Gastroesophageal sphincter (tissue), 4 donors: ENCODE measurements around the gene CDCA7. TPM values are rescaled to one million over a fixed set of nuclear protein-coding genes. Genes with fewer than 3 reads are reported as not detected.
"Not testable (repeated sequence)": the region's sequence is repeated elsewhere in the genome, so short reads cannot be mapped to it uniquely, and the experiment has no call there.

ENCODE experiments used
- ATAC-seq: fragments of 150-250 bp; one replicate; pipeline ENCODE4 v1.9.1; 2016; ENCODE audit warnings: mild to moderate bottlenecking, moderate library complexity
- H3K27ac ChIP-seq, 4 donors: fragments of 200-600 bp; sonication (generic) in 3 of 4; 1 replicate in 3 of 4; 2 replicates in 1 of 4; pipeline ENCODE4 v1.5.1; 2016 to 2019
- H3K27me3 ChIP-seq: fragments of 200-600 bp; sonication (generic); one replicate; pipeline ENCODE4 v1.5.1; 2019
- H3K36me3 ChIP-seq, 2 donors: fragments of 200-600 bp; sonication (generic); one replicate each; pipeline ENCODE4 v1.5.1; 2019; ENCODE audit warnings: control low read depth in 1 of 2
- H3K4me1 ChIP-seq, 3 donors: fragments of 200-600 bp; sonication (generic); 1 replicate in 2 of 3; 2 replicates in 1 of 3; pipeline ENCODE4 v1.5.1; 2016 to 2019; ENCODE audit warnings: control low read depth in 2 of 3
- H3K4me3 ChIP-seq, 2 donors: fragments of 200-600 bp; sonication (generic); one replicate each; pipeline ENCODE4 v1.5.1; 2019; ENCODE audit warnings: mild to moderate bottlenecking in 1 of 2, moderate library complexity in 1 of 2
- H3K9me3 ChIP-seq, 3 donors: fragments of 200-600 bp; sonication (generic); one replicate each; pipeline ENCODE4 v1.5.1; 2017 to 2019; ENCODE audit warnings: control low read depth in 2 of 3
- EP300 ChIP-seq: sonication (generic); formaldehyde crosslinking; IDR thresholded peaks from one replicate; pipeline ENCODE4 v1.6.1; 2017; ENCODE audit warnings: antibody characterized with exemption, mild to moderate bottlenecking
- POLR2A ChIP-seq, 2 donors: fragments of 450-650 bp; IDR thresholded peaks; one replicate each; pipeline ENCODE4 v1.6.1; 2017; ENCODE audit warnings: antibody characterized with exemption in 2 of 2, mild to moderate bottlenecking in 2 of 2, moderate library complexity in 1 of 2
- POLR2AphosphoS5 ChIP-seq: sonication (generic); formaldehyde crosslinking; IDR thresholded peaks from one replicate; pipeline ENCODE4 v1.6.1; 2017; ENCODE audit warnings: antibody characterized with exemption
- WGBS, 2 donors: methylation state at CpG; one replicate each; pipeline ENCODE4 v1.1.5; 2018; ENCODE audit warnings: low coverage in 1 of 2; 5-methylcytosine and 5-hydroxymethylcytosine counted together
- total RNA-seq, 4 donors: library from RNA; depleted of rRNA; stranded (reverse); fragments of >200 nt; gene quantifications; one replicate each; pipeline ENCODE4 v1.1.0, GENCODE V29; 2016
- TF ChIP-seq, protein P1 (sequence below), 4 experiments: fragments of 200-600 bp in 2 of 4; fragments of 450-650 bp in 2 of 4; sonication (generic) in 1 of 4; IDR thresholded peaks; one replicate each; pipeline ENCODE4 v1.5.1; 2017 to 2019; ENCODE audit warnings: antibody characterized with exemption in 4 of 4, mild to moderate bottlenecking in 2 of 4, moderate library complexity in 2 of 4

CDCA7 gene
- total RNA-seq, 4 donors from 2014 or later: 1.5 to 5.2 (median 4.0) TPM

DNA sequence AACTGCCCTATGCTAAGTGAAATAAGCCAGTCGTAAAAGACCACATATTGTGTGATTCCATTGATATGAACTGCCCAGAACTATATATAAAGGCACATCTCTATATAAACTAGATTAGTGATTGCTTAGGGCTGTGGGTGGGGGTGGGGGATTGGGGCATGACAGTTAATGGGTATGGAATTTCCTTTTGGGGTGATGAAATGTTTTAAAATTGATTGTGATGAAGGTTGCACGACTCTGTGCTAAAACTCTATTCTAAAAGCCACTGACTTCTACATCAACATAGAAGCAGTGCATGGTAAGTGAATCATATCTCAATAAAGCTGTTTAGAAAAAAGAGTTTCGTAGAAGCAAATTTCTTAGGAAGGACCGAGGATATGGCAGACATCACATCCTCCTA lies 53.0 kb downstream of the CDCA7 start:
- peaks cover 44% of the 10 kb centered on the region for H3K27me3 ChIP-seq
- ATAC-seq: no peak
- WGBS, 2 donors: 72 to 82% methylated on average over 3 to 4 of the region's 4 CpGs
- peaks cover 0 to 3% (median 0%) of the 10 kb centered on the region in 3 donors for H3K4me1 ChIP-seq
- H3K9me3 ChIP-seq: no peaks in the 10 kb centered on the region
- no peak overlapping the region for H3K27ac ChIP-seq
- no peak overlapping the region for H3K4me3 ChIP-seq
- TF ChIP-seq EP300 (no peak), POLR2AphosphoS5 (no peak), POLR2A (IDR thresholded peaks at IDR 0.05) (no peak)
- TF ChIP-seq, protein P1, sequence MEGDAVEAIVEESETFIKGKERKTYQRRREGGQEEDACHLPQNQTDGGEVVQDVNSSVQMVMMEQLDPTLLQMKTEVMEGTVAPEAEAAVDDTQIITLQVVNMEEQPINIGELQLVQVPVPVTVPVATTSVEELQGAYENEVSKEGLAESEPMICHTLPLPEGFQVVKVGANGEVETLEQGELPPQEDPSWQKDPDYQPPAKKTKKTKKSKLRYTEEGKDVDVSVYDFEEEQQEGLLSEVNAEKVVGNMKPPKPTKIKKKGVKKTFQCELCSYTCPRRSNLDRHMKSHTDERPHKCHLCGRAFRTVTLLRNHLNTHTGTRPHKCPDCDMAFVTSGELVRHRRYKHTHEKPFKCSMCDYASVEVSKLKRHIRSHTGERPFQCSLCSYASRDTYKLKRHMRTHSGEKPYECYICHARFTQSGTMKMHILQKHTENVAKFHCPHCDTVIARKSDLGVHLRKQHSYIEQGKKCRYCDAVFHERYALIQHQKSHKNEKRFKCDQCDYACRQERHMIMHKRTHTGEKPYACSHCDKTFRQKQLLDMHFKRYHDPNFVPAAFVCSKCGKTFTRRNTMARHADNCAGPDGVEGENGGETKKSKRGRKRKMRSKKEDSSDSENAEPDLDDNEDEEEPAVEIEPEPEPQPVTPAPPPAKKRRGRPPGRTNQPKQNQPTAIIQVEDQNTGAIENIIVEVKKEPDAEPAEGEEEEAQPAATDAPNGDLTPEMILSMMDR (IDR thresholded peaks at IDR 0.05): no peak
- H3K36me3 ChIP-seq: no peaks in the 10 kb centered on the region

DNA sequence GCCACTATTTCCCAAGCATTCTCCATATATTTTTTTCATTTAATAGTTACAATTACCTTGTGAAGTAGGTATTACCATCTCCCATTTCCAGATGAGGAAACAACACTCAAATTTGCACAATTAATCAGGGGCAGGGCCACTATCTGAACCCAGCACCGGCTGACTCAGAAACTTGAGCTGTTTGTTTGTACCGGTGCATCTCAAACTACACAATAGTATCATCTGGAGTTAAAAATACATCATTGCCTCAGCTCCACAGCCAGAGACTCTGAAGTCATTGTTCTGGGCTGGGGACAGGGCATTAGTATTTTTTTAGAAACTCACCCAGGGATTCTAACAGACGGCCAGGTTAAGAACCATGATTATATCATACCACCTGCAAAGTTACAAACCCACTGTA lies 55.9 kb downstream of the CDCA7 start:
- Histone ChIP-seq H3K4me1 (no peaks in the 10 kb centered on the region), H3K9me3 (no peaks in the 10 kb centered on the region), H3K36me3 (no peaks in the 10 kb centered on the region), H3K4me3 (no peak overlapping the region), H3K27me3 (peaks cover 19% of the 10 kb centered on the region), H3K27ac (no peak overlapping the region)
- no peak for ATAC-seq
- 59 to 62% methylated on average over 3 of the region's 3 CpGs for WGBS, 2 donors
- no peak for TF ChIP-seq POLR2A (IDR thresholded peaks at IDR 0.05)

- WGBS, 2 donors: 47 to 86% methylated on average over 1 of the region's 1 CpG
- TF ChIP-seq, protein P1 (IDR thresholded peaks at IDR 0.05): no peak
- TF ChIP-seq POLR2AphosphoS5 (no peak), EP300 (no peak), POLR2A (IDR thresholded peaks at IDR 0.05) (no peak)
- Histone ChIP-seq H3K36me3 (no peaks in the 10 kb centered on the region), H3K27me3 (peaks cover 20% of the 10 kb centered on the region), H3K4me1 (no peaks in the 10 kb centered on the region), H3K9me3 (no peaks in the 10 kb centered on the region), H3K27ac (no peak overlapping the region), H3K4me3 (no peak overlapping the region)
- ATAC-seq: no peak
Observed at GRCh38 chr2:173412628-173413027, 58.0 kb downstream of the CDCA7 start.

GRCh38 chr2:173414823-173415322 lies 60.2 kb downstream of the CDCA7 start:
- no peak overlapping the region for H3K27ac ChIP-seq
- ATAC-seq: no peak
- no peaks in the 10 kb centered on the region for H3K4me1 ChIP-seq
- no peak for TF ChIP-seq POLR2A (IDR thresholded peaks at IDR 0.05)
- no peak for TF ChIP-seq EP300
- TF ChIP-seq, protein P1 (IDR thresholded peaks at IDR 0.05): no peak
- TF ChIP-seq POLR2AphosphoS5: no peak
- H3K36me3 ChIP-seq: no peaks in the 10 kb centered on the region
- 75 to 83% methylated on average over 1 of the region's 1 CpG for WGBS, 2 donors
- no peaks in the 10 kb centered on the region for H3K9me3 ChIP-seq
- no peak overlapping the region for H3K4me3 ChIP-seq
- peaks cover 22% of the 10 kb centered on the region for H3K27me3 ChIP-seq

- no peaks in the 10 kb centered on the region for H3K4me1 ChIP-seq
- no peak for ATAC-seq
- TF ChIP-seq, protein P1 (IDR thresholded peaks at IDR 0.05): no peak
- no peak for TF ChIP-seq POLR2AphosphoS5
- no peak for TF ChIP-seq EP300
- TF ChIP-seq POLR2A (IDR thresholded peaks at IDR 0.05): no peak
- H3K36me3 ChIP-seq: no peaks in the 10 kb centered on the region
- WGBS, 2 donors: 51 to 72% methylated on average over 23 to 25 of the region's 31 CpGs
- H3K4me3 ChIP-seq: no peak overlapping the region
- peaks cover 22% of the 10 kb centered on the region for H3K27me3 ChIP-seq
- no peak overlapping the region for H3K27ac ChIP-seq
- H3K9me3 ChIP-seq: no peaks in the 10 kb centered on the region
Observed at GRCh38 chr2:173415431-173416381, 61.0 kb downstream of the CDCA7 start.

DNA sequence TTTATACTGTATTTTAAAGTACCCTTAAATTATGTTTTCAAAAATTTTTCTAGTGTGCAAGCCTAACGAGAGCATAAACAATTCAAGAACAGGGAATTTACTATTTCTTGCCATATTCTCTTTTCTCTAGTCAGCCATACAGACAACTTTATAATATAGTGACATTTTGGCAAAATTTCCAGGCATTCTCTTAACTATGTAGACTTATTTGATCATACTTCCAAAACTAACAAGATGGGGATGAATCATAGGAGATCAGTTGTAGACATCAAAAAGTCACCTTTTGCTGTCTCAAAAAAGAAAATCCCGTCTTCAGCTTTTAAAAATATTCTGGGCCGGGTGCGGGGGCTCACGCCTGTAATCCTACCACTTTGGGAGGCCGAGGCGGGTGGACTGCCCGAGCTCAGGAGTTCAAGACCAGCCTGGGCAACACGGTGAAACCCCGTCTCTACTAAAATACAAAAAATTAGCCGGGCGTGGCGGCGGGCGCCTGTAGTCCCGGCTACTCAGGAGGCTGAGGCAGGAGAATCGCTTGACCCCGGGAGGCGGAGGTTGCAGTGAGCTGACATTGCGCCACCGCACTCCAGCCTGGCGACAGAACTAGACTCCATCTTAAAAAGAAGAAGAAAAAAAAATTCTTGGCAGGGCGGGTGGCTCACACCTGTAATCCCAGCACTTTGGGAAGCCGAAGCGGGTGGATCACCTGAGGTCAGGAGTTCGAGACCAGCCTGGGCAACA lies 61.9 kb downstream of the CDCA7 start:
- WGBS, 2 donors: 76 to 93% methylated on average over 2 to 17 of the region's 26 CpGs
- peaks cover 25% of the 10 kb centered on the region for H3K27me3 ChIP-seq
- not testable (repeated sequence) for H3K4me3 ChIP-seq, H3K4me1 ChIP-seq, H3K36me3 ChIP-seq, H3K27ac ChIP-seq, H3K9me3 ChIP-seq, ATAC-seq
